ENCODE results near the gene SGK1.

- TF ChIP-seq PAX5 (IDR thresholded peaks at IDR 0.05; ENCODE audit: insufficient read depth, low read length, severe bottlenecking) (no peak), POLR2A (IDR thresholded peaks at IDR 0.05; ENCODE audit: low read depth, low read length) (no peak), TAF1 (IDR thresholded peaks at IDR 0.05; ENCODE audit: low read depth, low read length) (no peak), POLR2AphosphoS5 (IDR thresholded peaks at IDR 0.05; ENCODE audit: low read depth, low read length) (no peak), SPI1 (IDR thresholded peaks at IDR 0.05; ENCODE audit: low read depth, low read length) (no peak), POU2F2 (IDR thresholded peaks at IDR 0.05; ENCODE audit: low read depth, low read length) (no peak)
These were observed 146.4 kb downstream of the SGK1 start for GRCh38 chr6:134171517-134171916.
